Measurements from ENCODE around the gene IGFLR1.

The IGFLR1 gene

DNA sequence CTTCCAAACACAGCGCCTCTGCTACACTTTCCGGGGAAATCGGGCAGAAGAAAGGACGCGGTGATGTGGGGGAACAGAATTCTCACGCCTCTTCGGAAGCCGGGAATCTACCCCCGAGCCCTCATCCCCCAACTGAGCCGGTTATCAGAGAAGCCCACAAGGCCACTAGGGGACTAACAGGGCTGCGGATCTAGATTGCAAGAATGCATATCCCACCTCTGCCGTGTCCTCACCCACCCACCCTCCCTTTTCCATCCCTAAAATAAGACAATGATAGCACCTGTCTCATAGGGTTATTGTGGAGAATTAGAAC, 1.1 kb downstream of the IGFLR1 start:
- Histone ChIP-seq H3K27me3 (ENCODE audit: control insufficient read depth, insufficient read depth, low read length) (no peaks in the 10 kb centered on the region), H3K4me1 (peaks cover 8% of the 10 kb centered on the region), H3K36me3 (ENCODE audit: control insufficient read depth, insufficient read depth, low read length) (no peaks in the 10 kb centered on the region), H3K9me3 (ENCODE audit: control insufficient read depth, low read length) (no peaks in the 10 kb centered on the region), H3K9ac (no peak overlapping the region), H3K4me3 (ENCODE audit: low read depth, low read length) (peak overlapping the region; percentile 62), H2AFZ (peak overlapping the region; percentile 89), H3K27ac (peak overlapping the region; percentile 72), H3K79me2 (no peaks in the 10 kb centered on the region), H3K4me2 (ENCODE audit: low read length) (peak overlapping the region; percentile 96)
- TF ChIP-seq, protein P1, sequence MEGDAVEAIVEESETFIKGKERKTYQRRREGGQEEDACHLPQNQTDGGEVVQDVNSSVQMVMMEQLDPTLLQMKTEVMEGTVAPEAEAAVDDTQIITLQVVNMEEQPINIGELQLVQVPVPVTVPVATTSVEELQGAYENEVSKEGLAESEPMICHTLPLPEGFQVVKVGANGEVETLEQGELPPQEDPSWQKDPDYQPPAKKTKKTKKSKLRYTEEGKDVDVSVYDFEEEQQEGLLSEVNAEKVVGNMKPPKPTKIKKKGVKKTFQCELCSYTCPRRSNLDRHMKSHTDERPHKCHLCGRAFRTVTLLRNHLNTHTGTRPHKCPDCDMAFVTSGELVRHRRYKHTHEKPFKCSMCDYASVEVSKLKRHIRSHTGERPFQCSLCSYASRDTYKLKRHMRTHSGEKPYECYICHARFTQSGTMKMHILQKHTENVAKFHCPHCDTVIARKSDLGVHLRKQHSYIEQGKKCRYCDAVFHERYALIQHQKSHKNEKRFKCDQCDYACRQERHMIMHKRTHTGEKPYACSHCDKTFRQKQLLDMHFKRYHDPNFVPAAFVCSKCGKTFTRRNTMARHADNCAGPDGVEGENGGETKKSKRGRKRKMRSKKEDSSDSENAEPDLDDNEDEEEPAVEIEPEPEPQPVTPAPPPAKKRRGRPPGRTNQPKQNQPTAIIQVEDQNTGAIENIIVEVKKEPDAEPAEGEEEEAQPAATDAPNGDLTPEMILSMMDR (IDR thresholded peaks at IDR 0.05), result no peak

DNA sequence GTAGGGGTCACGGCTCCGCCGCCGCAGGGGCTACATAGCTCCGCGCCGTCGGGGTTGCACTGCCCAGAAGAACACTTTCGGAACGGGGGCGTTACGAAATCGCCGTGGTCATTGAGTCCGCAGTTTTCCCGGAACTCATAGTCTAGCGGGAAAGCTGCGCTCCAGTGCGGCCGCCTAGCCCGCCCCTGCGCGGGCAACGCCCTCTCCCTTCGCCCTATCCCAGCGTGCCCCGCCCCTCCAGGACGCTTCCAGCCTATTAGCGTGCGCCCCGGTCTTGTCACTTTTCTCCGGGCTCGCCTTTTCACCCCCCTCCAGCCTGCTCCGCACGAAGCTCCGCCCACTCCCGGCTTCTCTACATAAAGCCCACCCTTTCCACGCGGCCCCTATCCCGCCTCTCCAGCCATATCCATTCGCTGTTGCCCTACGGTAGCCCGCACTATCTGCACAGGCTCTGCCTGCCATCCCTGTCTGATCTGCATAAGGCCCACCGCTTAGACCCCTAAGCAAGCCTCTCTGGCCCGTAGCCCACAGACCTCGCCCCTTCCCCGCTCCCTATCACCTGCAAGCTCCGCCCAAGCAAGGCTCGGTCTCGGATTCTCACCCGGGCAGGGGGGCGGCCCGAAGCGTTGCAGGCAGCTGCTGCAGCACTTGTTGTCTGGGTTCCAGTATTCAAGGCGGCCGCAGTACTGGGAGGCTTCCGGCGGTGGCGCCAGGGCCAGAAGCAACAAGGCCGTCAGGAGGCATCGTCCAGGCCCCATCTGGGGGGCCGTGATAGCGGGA, 1.6 kb downstream of the IGFLR1 start:
- Histone ChIP-seq H2AFZ (peak overlapping the region; percentile 89), H3K27ac (peak overlapping the region; percentile 72), H3K9ac (no peak overlapping the region), H3K4me1 (peaks cover 8% of the 10 kb centered on the region), H3K4me3 (ENCODE audit: low read depth, low read length) (peak overlapping the region; percentile 70), H3K27me3 (ENCODE audit: control insufficient read depth, insufficient read depth, low read length) (no peaks in the 10 kb centered on the region), H3K79me2 (no peaks in the 10 kb centered on the region), H3K36me3 (ENCODE audit: control insufficient read depth, insufficient read depth, low read length) (no peaks in the 10 kb centered on the region), H3K4me2 (ENCODE audit: low read length) (peak overlapping the region; percentile 96), H3K9me3 (ENCODE audit: control insufficient read depth, low read length) (no peaks in the 10 kb centered on the region)
- TF ChIP-seq, protein P1 (IDR thresholded peaks at IDR 0.05), result peak; percentile 5

DNA sequence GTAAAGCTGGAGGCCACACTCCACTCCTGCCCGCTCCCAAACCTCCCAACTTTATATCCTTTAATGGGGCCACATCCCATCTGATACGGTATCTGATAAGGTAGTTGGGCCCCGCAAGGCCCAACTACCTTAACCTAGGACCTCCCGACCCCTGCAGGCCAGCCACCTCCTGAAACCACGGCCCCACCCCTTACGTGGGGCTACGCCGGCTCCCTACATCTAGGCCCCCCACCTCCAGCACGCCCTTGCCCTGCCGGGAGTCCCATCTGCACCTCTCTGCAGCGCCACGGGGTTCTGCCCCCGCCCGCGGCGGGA, 2.2 kb downstream of the IGFLR1 start:
- Histone ChIP-seq H3K4me2 (ENCODE audit: low read length) (peak overlapping the region; percentile 81), H3K4me3 (ENCODE audit: low read depth, low read length) (peak overlapping the region; percentile 70), H3K36me3 (ENCODE audit: control insufficient read depth, insufficient read depth, low read length) (no peaks in the 10 kb centered on the region), H2AFZ (peak overlapping the region; percentile 89), H3K9ac (no peak overlapping the region), H3K4me1 (peaks cover 8% of the 10 kb centered on the region), H3K27me3 (ENCODE audit: control insufficient read depth, insufficient read depth, low read length) (no peaks in the 10 kb centered on the region), H3K9me3 (ENCODE audit: control insufficient read depth, low read length) (no peaks in the 10 kb centered on the region), H3K79me2 (no peaks in the 10 kb centered on the region), H3K27ac (peak overlapping the region; percentile 70)
- TF ChIP-seq, protein P1 (IDR thresholded peaks at IDR 0.05), result no peak

DNA sequence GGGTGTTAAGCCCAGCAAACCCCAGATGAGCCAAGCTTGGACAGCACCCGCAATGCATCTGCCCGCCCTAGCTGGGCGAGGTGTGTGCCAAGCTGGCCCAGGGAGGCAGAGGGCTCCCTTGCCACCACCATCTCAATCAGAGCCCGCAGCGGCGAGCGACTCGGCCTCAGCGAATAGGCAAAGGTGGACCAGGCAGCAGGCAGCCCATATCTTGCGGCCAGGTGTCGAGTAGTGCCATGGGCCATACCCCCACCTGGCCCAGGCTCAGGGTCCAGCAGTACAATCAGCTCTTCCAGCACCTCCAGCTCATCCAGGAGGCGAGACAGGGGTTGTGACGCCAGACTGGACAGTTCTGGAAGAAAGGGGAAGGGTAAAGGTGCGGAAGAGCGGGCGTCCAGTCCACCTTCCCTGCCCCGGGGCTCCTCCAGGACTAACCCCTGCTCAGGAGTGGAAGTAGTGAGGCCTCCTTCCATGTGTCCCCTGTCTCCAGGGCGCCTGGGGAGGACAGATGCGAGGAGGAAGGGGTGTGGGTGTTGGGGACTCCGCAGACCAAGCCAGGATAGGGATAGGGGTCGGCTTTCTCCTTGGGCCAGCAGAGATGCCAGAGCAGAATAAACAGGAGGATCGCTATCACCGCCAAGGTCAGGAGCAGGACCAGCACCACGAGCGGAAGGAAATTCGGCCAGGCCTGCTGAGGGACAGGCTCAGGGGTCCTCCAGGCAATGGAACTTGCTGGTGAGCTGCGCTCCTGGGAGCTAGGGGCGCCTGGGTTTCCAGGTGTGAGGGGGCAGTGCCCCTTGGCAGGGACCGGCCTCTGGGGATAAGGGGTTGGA, 2.8 kb downstream of the IGFLR1 start:
- no peak overlapping the region for H3K9ac ChIP-seq
- no peaks in the 10 kb centered on the region for H3K36me3 ChIP-seq (ENCODE audit: control insufficient read depth, insufficient read depth, low read length)
- no peaks in the 10 kb centered on the region for H3K27me3 ChIP-seq (ENCODE audit: control insufficient read depth, insufficient read depth, low read length)
- peak overlapping the region; percentile 81 for H3K4me2 ChIP-seq (ENCODE audit: low read length)
- H3K4me1 ChIP-seq, result peaks cover 7% of the 10 kb centered on the region
- H3K79me2 ChIP-seq, result no peaks in the 10 kb centered on the region
- H3K27ac ChIP-seq, result peak overlapping the region; percentile 70
- peak overlapping the region; percentile 70 for H3K4me3 ChIP-seq (ENCODE audit: low read depth, low read length)
- no peak overlapping the region for H2AFZ ChIP-seq
- TF ChIP-seq, protein P1 (IDR thresholded peaks at IDR 0.05), result no peak
- H3K9me3 ChIP-seq (ENCODE audit: control insufficient read depth, low read length), result no peaks in the 10 kb centered on the region

Data from parathyroid adenoma (tissue), 2 donors.